HK-2 (cell line): Measurements from ENCODE around the gene PVALEF.
"Not testable (repeated sequence)": the region's sequence is repeated elsewhere in the genome, so short reads cannot be mapped to it uniquely, and the experiment has no call there.

Source experiments
- DNase-seq: peaks from one replicate; pipeline ENCODE4 v3.0.0-alpha.2; 2018; ENCODE audit not compliant: unreplicated experiment

Gene PVALEF

DNA sequence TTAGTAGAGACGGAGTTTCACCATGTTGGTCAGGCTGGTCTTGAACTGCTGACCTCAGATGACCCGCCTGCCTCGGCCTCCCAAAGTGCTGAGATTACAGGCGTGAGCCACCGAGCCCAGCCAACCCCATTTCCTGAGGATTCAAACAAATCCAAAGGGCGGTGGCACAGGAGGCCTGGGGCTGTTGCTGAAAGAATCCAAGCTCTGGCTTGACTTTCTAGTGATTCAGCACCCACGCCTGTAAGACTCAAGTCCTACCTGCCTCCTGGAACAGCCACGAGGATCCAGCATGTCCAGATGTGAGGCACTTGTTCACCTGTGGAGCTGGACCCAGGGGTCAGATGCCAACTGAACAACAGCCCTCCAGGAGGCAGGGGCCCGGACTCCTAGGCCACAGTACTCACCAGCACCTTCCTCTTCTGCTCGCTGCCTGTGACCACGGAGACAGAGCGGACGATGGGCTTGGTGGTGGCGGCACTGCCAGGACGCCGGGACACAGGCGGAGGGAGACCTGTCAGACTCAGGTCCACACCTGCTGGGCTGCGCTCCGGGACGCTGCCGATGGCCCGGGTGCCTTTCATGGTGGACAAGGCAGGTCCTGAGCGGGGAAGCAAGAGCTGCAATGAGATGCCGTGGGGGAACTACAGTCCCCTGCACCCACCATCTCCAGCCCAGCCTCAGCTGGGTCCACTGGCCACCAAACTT is 54.3 kb downstream of the PVALEF start:
- no peak for DNase-seq

DNA sequence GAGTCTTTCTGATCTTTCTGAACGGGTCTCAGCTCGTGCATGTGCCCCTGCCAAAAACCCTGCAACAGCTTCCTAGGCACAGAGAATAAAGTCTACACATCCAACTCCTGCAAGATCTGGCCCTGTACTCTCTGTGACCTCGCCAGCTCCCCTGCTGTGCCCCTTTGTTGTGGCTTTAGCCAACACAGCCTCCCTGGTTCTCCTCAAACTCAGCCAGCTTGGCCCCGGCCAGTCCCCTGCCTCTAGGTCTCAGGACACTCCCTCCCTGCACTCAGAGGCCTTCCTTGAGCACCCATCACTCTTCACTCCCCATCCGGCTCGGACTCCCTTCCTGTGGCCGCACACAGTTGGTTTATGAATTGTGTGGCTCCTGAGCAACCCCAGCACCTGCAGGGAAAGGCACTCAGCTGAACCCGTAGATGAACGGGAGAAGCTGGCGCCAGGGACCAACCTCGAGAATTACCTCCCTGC is 56.1 kb downstream of the PVALEF start:
- no peak for DNase-seq

DNA sequence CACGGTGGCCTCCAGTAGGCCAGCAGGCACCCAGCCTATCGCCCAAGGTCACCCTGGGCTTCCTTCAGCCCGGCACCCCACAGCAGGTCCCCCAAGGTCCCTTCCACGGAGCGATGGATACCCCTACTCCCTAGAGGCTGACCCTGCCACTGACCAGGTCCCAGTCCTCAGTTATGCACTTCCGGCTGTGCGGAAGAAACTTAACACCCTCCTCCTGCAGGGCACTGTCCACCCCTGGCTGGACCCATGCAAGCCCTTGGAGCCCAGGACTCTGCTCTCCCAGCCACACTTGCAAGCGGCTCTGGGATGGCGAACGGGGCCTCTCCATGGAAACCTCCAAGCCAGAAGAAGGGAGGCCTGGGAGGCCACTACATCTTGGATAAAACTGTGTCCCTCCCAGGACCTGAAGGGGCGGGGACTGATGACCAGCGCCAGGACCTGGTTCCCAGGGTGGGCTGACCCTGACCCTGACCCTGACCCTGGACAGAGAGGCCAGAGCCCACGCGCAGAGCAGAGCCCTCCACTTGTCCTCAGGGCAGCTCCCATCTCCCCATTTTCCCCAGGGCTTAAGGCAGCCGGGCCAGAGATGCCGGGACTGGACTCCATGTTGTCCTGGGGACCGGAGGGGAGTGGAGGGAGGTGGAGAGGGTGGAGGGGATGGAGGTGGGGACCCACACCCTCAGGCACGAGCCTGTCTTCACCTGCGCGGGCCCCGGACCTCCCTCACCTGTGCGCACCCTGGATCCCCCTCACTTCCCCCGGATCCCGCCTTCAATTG is 56.7 kb downstream of the PVALEF start:
- DNase-seq = no peak

DNA sequence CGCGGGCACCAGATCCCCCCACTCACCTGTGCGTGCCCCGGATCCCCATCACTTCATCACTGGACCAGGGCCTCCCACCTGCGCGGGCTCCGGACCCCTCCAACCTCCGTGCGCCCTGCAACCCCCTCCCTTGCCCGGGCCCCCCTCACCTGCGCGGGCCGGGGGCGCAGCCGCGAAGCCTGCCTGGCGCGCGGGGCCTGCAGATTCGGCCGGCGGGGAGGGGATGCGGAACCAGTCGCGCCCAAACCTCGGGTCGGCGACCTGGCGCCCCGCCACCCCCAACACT is 57.3 kb downstream of the PVALEF start:
- no peak for DNase-seq

DNA sequence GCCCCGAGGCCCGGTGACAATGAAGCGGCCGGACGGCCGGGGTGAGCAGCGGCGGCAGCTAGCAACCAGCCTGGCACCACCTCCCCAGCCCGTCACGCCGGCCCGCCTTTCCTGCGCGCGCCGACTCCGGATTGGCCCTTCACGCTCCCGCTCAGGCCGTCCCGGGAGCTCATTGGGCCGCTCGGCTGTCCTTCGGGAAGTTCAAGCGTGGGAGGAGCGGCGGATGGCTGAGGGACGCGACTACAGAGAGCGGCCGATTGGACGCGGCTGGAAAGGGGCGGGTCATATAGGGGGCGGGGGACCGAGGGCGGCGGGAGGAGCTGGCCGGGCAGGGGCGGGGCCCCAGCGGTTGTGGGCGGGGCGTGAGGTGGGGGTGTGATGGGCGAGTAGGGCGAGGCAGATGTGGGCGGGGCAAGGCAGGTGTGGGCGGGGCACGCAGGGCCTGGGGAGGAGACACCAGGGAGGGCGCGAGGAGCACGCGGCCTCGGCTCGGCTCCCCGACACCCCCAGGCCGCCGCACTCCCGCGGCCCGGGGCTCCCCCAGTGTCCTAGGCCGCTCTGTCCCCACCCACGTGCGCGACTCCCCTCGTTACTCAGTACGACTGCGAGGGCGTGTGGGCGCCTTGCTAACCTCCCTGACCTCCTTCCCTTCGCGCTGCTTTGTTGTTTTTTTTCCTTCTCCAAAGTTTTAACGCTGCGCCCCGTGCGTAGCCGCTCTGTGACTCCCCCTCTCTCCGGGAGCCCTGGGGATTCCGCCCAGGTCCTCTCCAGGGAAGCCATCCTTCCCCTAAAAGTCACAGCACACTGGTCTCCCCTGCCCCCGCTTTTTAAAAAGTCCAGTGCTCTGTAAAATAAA is 57.8 kb downstream of the PVALEF start, which contains the start of gene CEP131:
Gene CEP131, minus strand, starts transcription at position 60 of the 856 bp plus-strand sequence. CDS start 2,909 bp downstream, outside the sequence.
- DNase-seq = peak; percentile 100

DNA sequence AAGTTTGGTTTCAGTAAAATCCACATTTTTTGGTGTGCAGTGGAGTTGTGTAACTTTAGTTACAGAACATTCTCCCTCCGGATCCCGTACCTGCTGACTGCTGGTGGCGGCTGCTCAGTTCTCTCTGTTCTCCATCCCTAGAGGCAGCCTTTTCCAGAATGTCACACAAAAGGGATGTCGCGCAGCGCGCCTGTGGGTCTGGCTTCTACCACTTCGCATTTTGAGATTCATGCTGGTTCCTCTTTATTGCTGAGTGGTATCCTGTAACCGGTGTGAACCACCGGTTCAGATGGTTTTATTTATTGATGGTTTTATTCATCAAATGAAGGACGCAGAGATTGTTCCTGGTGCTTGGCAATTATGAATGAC is 58.4 kb downstream of the PVALEF start:
- no peak for DNase-seq

DNA sequence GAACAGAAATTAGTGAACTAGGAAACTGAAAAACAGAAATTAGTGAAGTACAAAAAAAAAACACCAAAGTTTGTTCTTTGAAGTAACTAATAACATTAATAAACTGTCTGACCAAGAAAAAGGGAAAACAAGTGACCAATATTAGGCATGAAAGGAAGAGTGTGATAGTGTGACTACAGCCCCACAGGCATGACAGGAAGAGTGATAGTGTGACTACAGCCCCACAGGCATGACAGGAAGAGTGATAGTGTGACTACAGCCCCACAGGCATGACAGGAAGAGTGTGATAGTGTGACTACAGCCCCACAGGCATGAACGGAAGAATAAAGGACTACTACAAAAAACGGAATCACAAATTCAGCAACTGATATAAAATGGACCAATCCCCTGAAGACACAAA is 62.3 kb downstream of the PVALEF start:
- DNase-seq = not testable (repeated sequence)

DNA sequence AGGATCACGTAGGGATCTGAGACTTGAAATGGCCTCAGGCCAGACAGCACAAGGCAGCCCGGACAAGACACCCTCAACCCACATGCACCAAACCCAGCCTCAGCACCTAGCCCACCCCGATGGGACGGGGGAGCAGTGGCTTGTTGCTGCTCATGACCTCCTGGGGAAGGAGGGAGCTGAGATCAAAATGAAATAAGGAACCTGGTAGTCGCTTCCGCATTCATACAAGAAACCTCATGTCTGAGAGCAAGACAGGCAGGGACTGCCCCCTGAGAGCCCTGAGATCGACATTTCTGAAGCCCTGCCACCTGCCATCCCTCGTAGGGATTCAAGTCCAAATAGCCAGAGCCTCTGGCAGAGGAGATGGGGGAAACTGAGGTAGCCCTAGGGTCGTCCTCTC is 63.1 kb downstream of the PVALEF start:
- DNase-seq = no peak

DNA sequence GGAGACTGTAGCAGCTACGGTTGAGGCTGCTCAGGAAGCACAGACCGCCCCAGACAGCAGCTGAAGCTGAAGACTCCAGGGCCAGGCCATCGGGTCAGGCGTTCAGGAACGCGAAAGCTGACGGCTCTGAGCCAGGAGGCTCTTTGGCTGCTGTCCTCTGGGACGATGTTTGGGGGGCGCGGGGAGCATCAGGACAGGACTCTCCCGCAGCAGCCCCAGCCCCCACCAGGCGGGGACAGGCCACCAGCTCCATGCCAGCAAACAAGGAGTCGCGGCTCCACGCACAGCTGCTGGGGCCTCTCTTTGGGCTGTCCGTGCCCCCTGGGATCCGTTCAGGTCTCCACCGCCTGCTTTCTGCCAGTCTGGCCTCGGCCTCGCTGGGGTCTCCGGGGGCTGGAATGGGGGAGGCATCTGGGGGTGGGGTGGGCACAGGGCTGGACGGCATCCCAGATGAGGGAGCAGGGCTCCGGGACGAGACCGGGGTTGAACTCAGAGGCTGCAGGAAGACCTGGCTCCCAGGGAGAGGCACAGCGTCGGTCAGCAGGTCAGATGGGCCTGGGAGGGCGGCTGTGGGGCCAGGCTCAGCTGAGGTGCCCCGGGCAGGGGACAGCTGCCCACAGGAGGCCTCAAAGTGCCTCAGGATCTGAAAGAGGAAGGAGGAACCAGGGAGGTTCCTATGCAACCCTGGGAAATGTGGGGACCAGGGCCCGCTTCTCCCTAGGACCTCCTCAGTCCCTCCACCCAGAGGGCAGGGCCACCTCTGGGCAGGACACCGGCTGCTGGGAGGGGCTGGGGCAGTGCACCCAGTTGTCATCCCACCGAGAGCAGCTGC is 63.7 kb downstream of the PVALEF start:
- DNase-seq = no peak

DNA sequence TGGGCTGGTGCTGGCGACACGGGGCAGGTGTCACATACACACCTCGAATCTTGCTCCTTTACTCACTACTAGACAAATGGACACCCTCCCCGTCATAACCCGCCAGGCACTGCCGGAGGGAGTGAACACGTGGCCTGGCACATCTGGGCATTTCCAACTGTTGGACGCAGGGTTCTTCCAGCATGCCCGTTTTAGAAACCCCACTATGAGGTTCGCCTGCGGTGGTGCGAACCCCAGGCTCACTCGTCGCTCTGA is 64.3 kb downstream of the PVALEF start:
- no peak for DNase-seq

DNA sequence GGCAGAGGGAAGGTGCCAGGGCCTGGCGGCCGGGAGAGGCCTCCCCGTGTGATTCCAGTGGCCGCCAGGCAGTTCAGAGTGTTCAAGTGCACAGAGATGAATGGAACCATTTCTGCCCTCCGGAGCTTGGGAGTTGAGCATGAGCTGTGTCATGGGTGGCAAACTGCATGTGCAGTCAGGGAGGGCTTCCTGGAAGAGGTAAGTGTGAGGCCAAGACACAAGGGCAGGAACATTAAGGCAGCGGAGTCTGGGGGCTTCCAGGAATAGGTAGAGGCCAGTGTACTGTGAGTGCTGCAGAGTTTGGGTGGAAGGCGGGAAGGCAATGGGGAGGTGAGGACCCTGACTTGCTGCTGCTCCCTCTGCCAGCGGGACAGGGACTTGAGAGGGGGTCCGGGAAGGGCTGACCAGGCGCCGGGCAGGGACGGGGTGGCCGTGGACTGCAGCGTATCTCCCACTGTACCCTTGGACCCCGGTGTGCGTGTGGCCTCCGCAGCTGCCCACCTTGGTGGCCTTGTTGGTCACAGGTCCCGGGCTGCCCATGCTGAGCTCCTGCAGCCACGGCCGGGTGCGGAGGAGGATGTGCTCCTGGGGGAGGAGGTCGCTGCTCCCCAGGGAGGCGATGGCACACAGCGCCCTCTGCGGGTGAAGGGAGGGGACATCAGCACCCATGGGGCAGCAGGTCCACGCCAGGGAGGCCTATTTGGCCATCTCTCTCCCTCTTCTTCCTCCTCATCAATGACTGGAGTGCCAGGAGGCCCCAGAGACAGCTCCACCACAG is 64.9 kb downstream of the PVALEF start:
- no peak for DNase-seq

DNA sequence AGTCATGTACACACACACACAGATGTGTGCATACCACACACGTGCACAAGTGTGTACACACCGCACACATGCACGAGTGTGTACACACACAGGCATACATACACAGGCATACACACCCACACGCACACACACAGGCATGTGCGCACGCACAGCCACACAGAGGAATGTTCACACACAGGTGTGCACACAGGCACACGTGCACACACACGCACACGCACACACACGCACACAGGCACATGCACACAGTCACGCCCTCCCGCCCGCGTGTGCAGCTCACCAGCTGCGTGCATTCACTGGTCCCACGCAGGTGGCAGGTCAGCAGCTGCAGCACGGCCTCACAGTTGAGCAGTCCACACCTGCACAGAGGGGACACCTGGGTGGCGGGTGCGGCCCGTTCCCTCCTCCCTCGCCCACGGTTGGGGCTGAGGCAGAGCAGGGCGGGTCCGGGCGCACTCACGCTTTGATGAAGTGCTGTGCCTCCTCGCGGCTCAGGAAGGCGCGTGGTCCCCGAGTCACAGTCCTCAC is 65.9 kb downstream of the PVALEF start:
- DNase-seq = no peak

DNA sequence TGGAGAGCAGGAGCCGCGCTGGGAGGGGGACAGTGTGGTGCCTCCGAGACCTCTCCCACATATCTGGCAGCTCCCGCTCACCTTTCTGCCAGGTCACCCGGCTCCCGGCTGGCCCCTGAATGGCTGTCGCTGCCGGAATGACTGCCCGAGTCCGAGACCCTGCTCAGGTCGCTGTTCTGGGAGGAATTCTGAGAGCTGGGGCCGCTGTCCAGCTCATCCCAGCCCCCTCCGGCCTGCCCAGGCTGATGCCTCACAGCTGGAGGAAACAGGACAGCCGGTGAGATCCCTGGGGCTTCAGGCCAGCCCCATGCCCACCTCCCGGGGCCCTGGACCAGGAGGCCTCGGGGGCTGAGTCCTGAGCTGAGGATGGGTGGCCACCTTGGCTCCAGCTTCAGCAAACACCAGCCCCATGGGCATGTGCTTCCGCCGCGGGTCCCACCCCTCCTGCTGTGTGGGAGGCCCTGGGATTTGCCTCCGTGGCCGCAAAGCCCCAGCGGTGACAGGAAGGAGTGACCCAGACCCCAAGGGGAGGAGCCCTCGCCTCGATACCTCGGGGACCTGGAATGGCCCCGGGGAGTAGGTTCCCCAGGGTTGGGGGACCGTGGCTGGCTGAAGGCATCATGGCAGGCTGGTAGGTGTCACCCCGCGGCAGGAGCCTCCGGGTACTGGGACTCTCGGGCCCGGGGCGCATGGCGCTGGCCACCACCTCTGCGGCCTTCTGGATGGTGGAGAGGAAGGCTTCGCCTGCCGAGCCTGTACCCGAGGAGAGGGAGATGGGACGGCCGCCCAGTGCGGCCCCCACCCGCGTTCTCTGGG is 66.7 kb downstream of the PVALEF start:
- no peak for DNase-seq
